Mesendoderm (in vitro differentiated cells): ENCODE data around the gene ADAM22.

Source experiments
- DNase-seq: peaks from one replicate; pipeline ENCODE4 v3.0.0; 2013
- H2AK5ac ChIP-seq: 2 replicates; pipeline ENCODE4 v1.6.1; 2013; ENCODE audit warnings: low read length, inconsistent platforms
- H2BK120ac ChIP-seq: 2 replicates; pipeline ENCODE4 v1.6.1; 2013; ENCODE audit warnings: low read depth, mild to moderate bottlenecking, low read length, moderate library complexity, mixed read lengths
- H2BK15ac ChIP-seq: replicated peaks from 2 replicates; pipeline ENCODE4 v1.6.1; 2013; ENCODE audit warnings: low read depth, mild to moderate bottlenecking, moderate library complexity
- H2BK5ac ChIP-seq: 2 replicates; pipeline ENCODE4 v1.6.1; 2013; ENCODE audit warnings: low read length, inconsistent platforms
- H3K18ac ChIP-seq: 2 replicates; pipeline ENCODE4 v1.6.1; 2013; ENCODE audit warnings: mild to moderate bottlenecking, low read length, mixed read lengths
- H3K23ac ChIP-seq: one replicate; pipeline ENCODE4 v1.6.1; 2013; ENCODE audit warnings: low read length
- H3K27ac ChIP-seq: 2 replicates; pipeline ENCODE4 v1.5.1; 2013; ENCODE audit warnings: low read depth, mild to moderate bottlenecking, inconsistent platforms, low read length, moderate library complexity
- H3K27me3 ChIP-seq: 2 replicates; pipeline ENCODE4 v1.6.1; 2013; ENCODE audit warnings: low read length, control low read depth, mild to moderate bottlenecking, inconsistent platforms; ENCODE audit not compliant: insufficient read depth, poor library complexity
- H3K36me3 ChIP-seq: 2 replicates; pipeline ENCODE4 v1.6.1; 2013; ENCODE audit warnings: low read length, inconsistent platforms; ENCODE audit not compliant: control insufficient read depth, insufficient read depth
- H3K4ac ChIP-seq: one replicate; pipeline ENCODE4 v1.6.1; 2013; ENCODE audit warnings: low read depth, mild to moderate bottlenecking, low read length, moderate library complexity
- H3K4me1 ChIP-seq: 2 replicates; pipeline ENCODE4 v1.6.1; 2013; ENCODE audit warnings: low read depth, low read length, inconsistent platforms; ENCODE audit not compliant: control insufficient read depth
- H3K4me2 ChIP-seq: 2 replicates; pipeline ENCODE4 v1.6.1; 2013; ENCODE audit warnings: low read length
- H3K4me3 ChIP-seq: 2 replicates; pipeline ENCODE4 v1.5.1; 2013; ENCODE audit warnings: mild to moderate bottlenecking, low read length
- H3K56ac ChIP-seq: one replicate; pipeline ENCODE4 v1.6.1; 2013; ENCODE audit warnings: low read length
- H3K79me1 ChIP-seq: 2 replicates; pipeline ENCODE4 v1.6.1; 2013; ENCODE audit warnings: low read length, inconsistent platforms
- H3K79me2 ChIP-seq: 2 replicates; pipeline ENCODE4 v1.6.1; 2013; ENCODE audit warnings: mild to moderate bottlenecking, low read length; ENCODE audit not compliant: control insufficient read depth, insufficient read depth
- H3K9ac ChIP-seq: 2 replicates; pipeline ENCODE4 v1.6.1; 2013; ENCODE audit warnings: low read length, inconsistent platforms
- H4K5ac ChIP-seq: one replicate; pipeline ENCODE4 v1.6.1; 2013; ENCODE audit warnings: low read length
- H4K8ac ChIP-seq: one replicate; pipeline ENCODE4 v1.6.1; 2013; ENCODE audit warnings: low read depth, mild to moderate bottlenecking, control low read depth, low read length, moderate library complexity
- WGBS: extraction: QIAGEN DNeasy Blood & Tissue Kit; methylation state at CpG from one replicate; pipeline ENCODE4 v1.1.7; 2013; ENCODE audit warnings: low lambda C conversion rate, missing lambda C conversion rate; ENCODE audit not compliant: insufficient coverage; ENCODE audit errors: extremely low coverage; 5-methylcytosine and 5-hydroxymethylcytosine counted together

The ADAM22 gene

GRCh38 chr7:88104732-88105131 is 170.7 kb downstream of the ADAM22 start:
- Histone ChIP-seq H3K79me2 (no peaks in the 10 kb centered on the region), H2BK15ac (no peak overlapping the region), H4K5ac (no peak overlapping the region), H3K23ac (no peak overlapping the region), H3K27me3 (no peaks in the 10 kb centered on the region), H2AK5ac (no peak overlapping the region), H3K4me2 (no peak overlapping the region), H3K4ac (no peak overlapping the region), H2BK120ac (no peak overlapping the region), H4K8ac (no peak overlapping the region), H3K4me3 (no peak overlapping the region), H2BK5ac (no peak overlapping the region), H3K79me1 (no peaks in the 10 kb centered on the region), H3K27ac (no peak overlapping the region), H3K56ac (no peak overlapping the region), H3K18ac (no peak overlapping the region), H3K36me3 (no peaks in the 10 kb centered on the region), H3K9ac (no peak overlapping the region), H3K4me1 (peaks cover 5% of the 10 kb centered on the region)
- no peak for DNase-seq
- WGBS = no CpG with 5 or more reads among the region's 2 CpGs

- Histone ChIP-seq H3K4ac (no peak overlapping the region), H3K36me3 (no peaks in the 10 kb centered on the region)
Measured at GRCh38 chr7:88105231-88105630, 171.2 kb downstream of the ADAM22 start.

GRCh38 chr7:88106434-88106833 is 172.4 kb downstream of the ADAM22 start:
- DNase-seq = no peak
- no peak overlapping the region for H2BK15ac ChIP-seq
- no peak overlapping the region for H2BK120ac ChIP-seq
- H3K56ac ChIP-seq = no peak overlapping the region
- H3K36me3 ChIP-seq = no peaks in the 10 kb centered on the region
- H3K4me2 ChIP-seq = no peak overlapping the region
- H3K27me3 ChIP-seq = no peaks in the 10 kb centered on the region
- no peak overlapping the region for H3K9ac ChIP-seq
- H2AK5ac ChIP-seq = no peak overlapping the region
- peaks cover 5% of the 10 kb centered on the region for H3K4me1 ChIP-seq
- no peak overlapping the region for H3K18ac ChIP-seq
- no peak overlapping the region for H4K8ac ChIP-seq
- H4K5ac ChIP-seq = no peak overlapping the region
- H3K79me1 ChIP-seq = no peaks in the 10 kb centered on the region
- no peak overlapping the region for H3K23ac ChIP-seq
- no peak overlapping the region for H3K4me3 ChIP-seq
- no peaks in the 10 kb centered on the region for H3K79me2 ChIP-seq
- no CpG with 5 or more reads among the region's 4 CpGs for WGBS
- H3K27ac ChIP-seq = no peak overlapping the region
- no peak overlapping the region for H3K4ac ChIP-seq
- no peak overlapping the region for H2BK5ac ChIP-seq

More at GRCh38 chr7:88105231-88105630, 171.2 kb downstream of the ADAM22 start:
- Histone ChIP-seq H3K4me2 (no peak overlapping the region), H2AK5ac (no peak overlapping the region), H3K18ac (no peak overlapping the region), H3K27ac (no peak overlapping the region), H2BK15ac (no peak overlapping the region), H3K27me3 (no peaks in the 10 kb centered on the region), H2BK120ac (no peak overlapping the region), H3K79me1 (no peaks in the 10 kb centered on the region), H3K4me3 (no peak overlapping the region), H2BK5ac (no peak overlapping the region), H3K56ac (no peak overlapping the region), H3K23ac (no peak overlapping the region), H3K4me1 (peaks cover 5% of the 10 kb centered on the region), H3K9ac (no peak overlapping the region), H4K8ac (no peak overlapping the region), H4K5ac (no peak overlapping the region), H3K79me2 (no peaks in the 10 kb centered on the region)
- DNase-seq = no peak
- WGBS = no CpG with 5 or more reads among the region's 3 CpGs

- Histone ChIP-seq H3K23ac (no peak overlapping the region), H3K4me1 (no peaks in the 10 kb centered on the region), H2BK15ac (no peak overlapping the region), H3K79me2 (no peaks in the 10 kb centered on the region), H2BK5ac (no peak overlapping the region), H2AK5ac (no peak overlapping the region), H2BK120ac (no peak overlapping the region), H3K4ac (no peak overlapping the region), H4K8ac (no peak overlapping the region), H3K36me3 (no peaks in the 10 kb centered on the region), H4K5ac (no peak overlapping the region), H3K4me2 (no peak overlapping the region), H3K56ac (no peak overlapping the region), H3K27me3 (no peaks in the 10 kb centered on the region), H3K79me1 (no peaks in the 10 kb centered on the region), H3K27ac (no peak overlapping the region), H3K18ac (no peak overlapping the region), H3K4me3 (no peak overlapping the region), H3K9ac (no peak overlapping the region)
- DNase-seq = no peak
- WGBS = no CpG with 5 or more reads among the region's 3 CpGs
Measured at GRCh38 chr7:88109612-88110011, 175.6 kb downstream of the ADAM22 start.

DNA sequence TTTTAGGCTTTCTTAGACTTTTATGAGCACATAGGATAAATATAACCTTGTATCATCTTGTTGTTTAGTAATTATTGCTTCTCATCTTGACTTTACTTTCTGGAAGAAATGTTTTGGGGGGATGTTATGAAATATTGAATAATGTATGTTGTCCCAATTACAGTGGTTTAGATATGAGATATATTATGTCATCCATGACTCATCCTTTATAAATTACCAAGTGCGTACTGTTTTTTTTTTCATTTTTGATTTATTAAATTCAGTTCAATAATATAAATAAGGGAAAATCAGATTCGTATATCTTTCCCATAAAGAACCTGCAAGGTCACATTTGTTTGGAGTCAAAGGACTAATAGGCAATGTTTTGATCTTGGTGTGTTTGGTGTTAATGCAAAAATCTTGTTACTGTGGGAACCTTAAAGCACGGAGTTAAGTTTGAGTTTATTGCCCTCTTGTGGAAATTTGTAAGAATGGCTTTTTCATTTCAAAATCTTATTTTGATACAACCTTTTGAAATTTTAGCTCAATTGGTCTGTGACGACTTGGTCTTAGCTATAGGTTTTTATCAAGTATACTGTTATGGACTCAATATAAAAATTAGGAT is 177.2 kb downstream of the ADAM22 start:
- peak; percentile 51 for DNase-seq
- Histone ChIP-seq H2BK15ac (no peak overlapping the region), H3K4me3 (no peak overlapping the region), H3K9ac (no peak overlapping the region), H4K5ac (no peak overlapping the region), H3K23ac (no peak overlapping the region), H3K79me2 (no peaks in the 10 kb centered on the region), H3K79me1 (no peaks in the 10 kb centered on the region), H3K4me2 (no peak overlapping the region), H3K27ac (no peak overlapping the region), H2BK5ac (no peak overlapping the region), H4K8ac (no peak overlapping the region), H3K56ac (no peak overlapping the region), H3K4ac (no peak overlapping the region), H3K27me3 (no peaks in the 10 kb centered on the region), H3K18ac (no peak overlapping the region), H3K4me1 (no peaks in the 10 kb centered on the region), H2AK5ac (no peak overlapping the region), H2BK120ac (no peak overlapping the region), H3K36me3 (no peaks in the 10 kb centered on the region)
- WGBS = no CpG with 5 or more reads among the region's 4 CpGs

- Histone ChIP-seq H3K4me3 (no peak overlapping the region), H3K36me3 (no peaks in the 10 kb centered on the region), H3K4ac (no peak overlapping the region), H3K79me2 (no peaks in the 10 kb centered on the region), H3K27me3 (no peaks in the 10 kb centered on the region), H3K18ac (no peak overlapping the region), H3K4me2 (no peak overlapping the region), H3K9ac (no peak overlapping the region), H4K5ac (no peak overlapping the region), H4K8ac (no peak overlapping the region), H3K27ac (no peak overlapping the region), H2BK15ac (no peak overlapping the region), H3K56ac (no peak overlapping the region), H2BK5ac (no peak overlapping the region), H3K23ac (no peak overlapping the region), H3K79me1 (no peaks in the 10 kb centered on the region), H2AK5ac (no peak overlapping the region), H2BK120ac (no peak overlapping the region), H3K4me1 (no peaks in the 10 kb centered on the region)
- no CpG with 5 or more reads among the region's 2 CpGs for WGBS
- DNase-seq = no peak
Measured at GRCh38 chr7:88111954-88112471, 178.0 kb downstream of the ADAM22 start.
